ENCODE measurements around the gene LSS. TPM values are rescaled to one million over a fixed set of nuclear protein-coding genes. Genes with fewer than 3 reads are reported as not detected.
"Not testable (repeated sequence)": the region's sequence is repeated elsewhere in the genome, so short reads cannot be mapped to it uniquely, and the experiment has no call there.

The LSS gene
- total RNA-seq, 2 donors from 2014 or later = 38.9 to 68.9 TPM

DNA sequence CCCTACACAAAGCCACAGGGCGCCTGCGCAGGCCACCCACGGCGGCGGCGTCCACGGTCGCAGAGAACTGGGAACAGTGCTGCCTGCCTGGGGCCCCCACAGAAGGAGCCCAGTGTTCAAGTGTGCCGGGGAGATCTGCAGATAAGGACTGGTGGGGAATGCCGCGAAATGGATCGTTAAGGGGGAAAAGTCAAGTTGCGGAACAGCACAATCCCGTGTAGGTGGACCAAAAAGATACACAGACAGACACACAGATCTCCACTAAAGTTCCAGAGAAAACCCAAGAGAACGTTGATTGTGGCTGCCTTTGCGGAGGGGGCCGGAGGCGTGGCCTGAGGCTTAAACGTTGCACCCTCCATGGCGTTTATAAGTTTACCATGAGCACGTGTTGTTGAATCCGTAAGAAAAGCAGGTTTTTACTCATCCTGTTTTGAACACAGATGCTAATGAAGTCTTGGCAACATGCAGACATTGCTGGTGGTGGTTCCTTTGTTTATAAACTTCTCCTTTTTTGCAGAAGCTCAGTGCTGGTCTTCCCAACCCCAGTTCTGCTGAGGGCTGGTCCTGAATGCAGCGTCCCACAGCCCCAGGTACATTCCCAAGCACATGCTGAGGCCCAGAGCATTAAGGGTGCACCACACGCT lies 48.4 kb downstream of the LSS start:
- no peak for ATAC-seq

DNA sequence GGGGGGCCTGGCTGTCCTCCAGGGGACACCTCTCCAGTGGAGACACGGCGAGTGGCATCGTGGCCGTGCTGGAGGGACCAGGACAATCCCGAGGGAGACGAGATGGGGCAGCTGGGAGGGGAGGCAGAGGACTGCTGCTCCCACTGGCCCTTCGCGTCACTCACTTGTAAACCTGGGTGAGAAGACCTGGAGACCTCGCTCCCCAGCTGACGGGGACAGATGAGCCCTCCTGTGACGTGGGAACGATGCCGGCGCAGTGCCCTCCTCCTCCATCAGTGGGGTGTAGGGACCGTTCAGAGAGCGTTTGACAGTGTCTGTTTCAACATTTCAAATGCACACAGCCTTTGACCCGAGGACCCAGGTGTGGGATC lies 48.9 kb downstream of the LSS start:
- 79 to 83% methylated on average over 6 to 17 of the region's 17 CpGs for WGBS, 2 donors
- intact Hi-C loops (cut with DNase I) = no loop called here
- H3K27me3 ChIP-seq = no peaks in the 10 kb centered on the region
- H3K4me3 ChIP-seq = no peak overlapping the region
- no peak overlapping the region for H3K27ac ChIP-seq
- TF ChIP-seq, protein P1, sequence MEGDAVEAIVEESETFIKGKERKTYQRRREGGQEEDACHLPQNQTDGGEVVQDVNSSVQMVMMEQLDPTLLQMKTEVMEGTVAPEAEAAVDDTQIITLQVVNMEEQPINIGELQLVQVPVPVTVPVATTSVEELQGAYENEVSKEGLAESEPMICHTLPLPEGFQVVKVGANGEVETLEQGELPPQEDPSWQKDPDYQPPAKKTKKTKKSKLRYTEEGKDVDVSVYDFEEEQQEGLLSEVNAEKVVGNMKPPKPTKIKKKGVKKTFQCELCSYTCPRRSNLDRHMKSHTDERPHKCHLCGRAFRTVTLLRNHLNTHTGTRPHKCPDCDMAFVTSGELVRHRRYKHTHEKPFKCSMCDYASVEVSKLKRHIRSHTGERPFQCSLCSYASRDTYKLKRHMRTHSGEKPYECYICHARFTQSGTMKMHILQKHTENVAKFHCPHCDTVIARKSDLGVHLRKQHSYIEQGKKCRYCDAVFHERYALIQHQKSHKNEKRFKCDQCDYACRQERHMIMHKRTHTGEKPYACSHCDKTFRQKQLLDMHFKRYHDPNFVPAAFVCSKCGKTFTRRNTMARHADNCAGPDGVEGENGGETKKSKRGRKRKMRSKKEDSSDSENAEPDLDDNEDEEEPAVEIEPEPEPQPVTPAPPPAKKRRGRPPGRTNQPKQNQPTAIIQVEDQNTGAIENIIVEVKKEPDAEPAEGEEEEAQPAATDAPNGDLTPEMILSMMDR (IDR thresholded peaks at IDR 0.05) = no peak
- no peak for TF ChIP-seq POLR2A (IDR thresholded peaks at IDR 0.05)
- H3K36me3 ChIP-seq (replicated peaks in 1 of 2; ENCODE audit: insufficient read depth in 1 of 2, low read depth in 2 of 2) = no peaks in the 10 kb centered on the region
- DNase-seq (no peak), ATAC-seq (no peak)
- H3K9me3 ChIP-seq = no peaks in the 10 kb centered on the region
- H3K4me1 ChIP-seq = peaks cover 7% of the 10 kb centered on the region

More for the DNA sequence above, 48.4 kb downstream of the LSS start:
- no peak overlapping the region for H3K27ac ChIP-seq
- peaks cover 7% of the 10 kb centered on the region for H3K4me1 ChIP-seq
- H3K9me3 ChIP-seq = no peaks in the 10 kb centered on the region
- 64 to 87% methylated on average over 22 to 24 of the region's 24 CpGs for WGBS, 2 donors
- no peak overlapping the region for H3K4me3 ChIP-seq
- no peak for DNase-seq
- intact Hi-C loops (cut with DNase I) = no loop called here
- no peak for TF ChIP-seq POLR2A (IDR thresholded peaks at IDR 0.05)
- TF ChIP-seq, protein P1 (IDR thresholded peaks at IDR 0.05) = no peak
- H3K36me3 ChIP-seq (replicated peaks in 1 of 2; ENCODE audit: insufficient read depth in 1 of 2, low read depth in 2 of 2) = no peaks in the 10 kb centered on the region
- no peaks in the 10 kb centered on the region for H3K27me3 ChIP-seq

DNA sequence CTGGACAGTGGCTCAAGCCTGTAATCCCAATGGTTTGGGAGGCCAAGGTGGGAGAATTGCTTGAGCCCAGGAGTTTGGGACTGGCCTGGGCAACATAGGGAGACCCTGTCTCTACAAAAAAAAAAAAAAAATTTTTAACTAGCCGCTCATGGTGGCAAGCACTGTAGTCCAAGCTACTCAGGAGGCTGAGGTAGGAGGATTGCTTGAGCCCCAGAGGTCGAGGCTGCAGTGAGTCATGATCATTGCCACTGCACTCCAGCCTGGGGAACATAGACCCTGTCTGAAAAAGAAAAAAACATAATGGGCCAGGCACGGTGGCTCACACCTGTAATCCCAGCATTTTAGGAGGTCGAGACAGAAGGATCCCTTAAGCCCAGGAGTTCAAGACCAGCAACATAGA lies 49.6 kb downstream of the LSS start:
- ATAC-seq (no peak), DNase-seq (no peak)
- Histone ChIP-seq H3K4me3 (no peak overlapping the region), H3K4me1 (peaks cover 5% of the 10 kb centered on the region), H3K27me3 (no peaks in the 10 kb centered on the region), H3K9me3 (no peaks in the 10 kb centered on the region), H3K36me3 (replicated peaks in 1 of 2; ENCODE audit: insufficient read depth in 1 of 2, low read depth in 2 of 2) (no peaks in the 10 kb centered on the region), H3K27ac (no peak overlapping the region)
- intact Hi-C loops (cut with DNase I) = no loop called here
- 63 to 80% methylated on average over 4 of the region's 4 CpGs for WGBS, 2 donors
- TF ChIP-seq, protein P1 (IDR thresholded peaks at IDR 0.05) = no peak
- TF ChIP-seq POLR2A (IDR thresholded peaks at IDR 0.05) = no peak

DNA sequence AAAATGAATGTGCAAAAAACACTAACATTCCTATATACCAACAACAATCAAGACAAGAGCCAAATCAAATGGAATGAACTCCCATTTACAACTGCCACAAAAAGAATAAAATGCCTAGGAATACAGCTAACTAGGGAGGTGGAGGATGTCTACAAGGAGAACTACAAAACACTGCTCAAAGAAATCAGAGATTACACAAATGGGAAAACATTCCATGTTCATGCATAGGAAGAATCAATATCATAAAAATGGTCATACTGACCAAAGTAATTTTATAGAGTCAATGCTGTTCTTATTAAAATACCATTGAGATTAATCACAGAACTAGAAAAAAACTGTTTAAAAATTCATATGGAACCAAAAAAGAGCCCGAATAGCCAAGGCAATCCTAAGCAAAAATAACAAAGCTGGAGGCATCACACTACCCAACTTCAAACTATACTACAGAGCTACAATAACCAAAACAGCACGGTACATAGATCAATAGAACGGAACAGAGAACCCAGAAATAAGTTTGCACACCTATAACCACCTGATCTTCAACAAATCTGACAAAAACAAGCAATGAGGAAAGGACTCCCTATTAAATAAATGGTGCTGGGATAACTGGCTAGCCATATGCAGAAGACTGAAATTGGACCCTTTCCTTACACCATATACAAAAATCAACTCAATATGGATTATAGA lies 52.0 kb downstream of the LSS start:
- H3K36me3 ChIP-seq (replicated peaks in 1 of 2; ENCODE audit: insufficient read depth in 1 of 2, low read depth in 2 of 2); H3K4me1 ChIP-seq; H3K9me3 ChIP-seq; H3K27me3 ChIP-seq; DNase-seq; H3K4me3 ChIP-seq; H3K27ac ChIP-seq; intact Hi-C loops (cut with DNase I); ATAC-seq: not testable (repeated sequence)
- 85 to 92% methylated on average over 3 of the region's 3 CpGs for WGBS, 2 donors

DNA sequence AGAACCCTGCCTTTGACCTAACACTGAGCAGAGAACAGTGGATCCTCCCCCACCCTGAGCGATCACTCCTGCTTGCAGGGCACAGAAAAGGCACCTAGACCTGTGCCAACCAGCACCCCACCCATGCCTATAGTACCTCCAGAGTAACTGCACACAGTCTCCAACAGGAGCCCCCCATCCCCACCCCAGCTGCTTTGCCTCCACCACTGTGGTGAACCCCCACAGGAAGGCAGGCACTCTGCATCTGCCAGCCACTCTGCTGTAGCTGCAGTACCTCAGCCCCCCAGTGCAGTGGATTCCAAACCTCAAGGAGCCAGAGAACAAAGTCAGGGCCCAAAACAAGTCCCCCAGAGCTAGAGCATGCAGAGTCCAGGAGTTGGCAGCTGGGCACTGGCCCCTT lies 55.0 kb downstream of the LSS start:
- 100% methylated on average over 1 of the region's 1 CpG for WGBS, 2 donors
- Histone ChIP-seq H3K4me3 (no peak overlapping the region), H3K9me3 (no peaks in the 10 kb centered on the region), H3K4me1 (no peaks in the 10 kb centered on the region), H3K36me3 (replicated peaks in 1 of 2; ENCODE audit: insufficient read depth in 1 of 2, low read depth in 2 of 2) (no peaks in the 10 kb centered on the region), H3K27me3 (no peaks in the 10 kb centered on the region), H3K27ac (no peak overlapping the region)
- DNase-seq (no peak), ATAC-seq (no peak)
- TF ChIP-seq POLR2A (IDR thresholded peaks at IDR 0.05) = no peak
- TF ChIP-seq, protein P1 (IDR thresholded peaks at IDR 0.05) = no peak
- intact Hi-C loops (cut with DNase I) = no loop called here
